ENCODE measurements around the gene MAN2C1. TPM values are rescaled to one million over a fixed set of nuclear protein-coding genes. Genes with fewer than 3 reads are reported as not detected.

Gene MAN2C1
- total and polyA plus RNA-seq, 9 of the 15 experiments (the other 6 are each of a cell fraction or from before 2014, with no cell fraction given) = 2.0 to 141 (median 39.9) TPM

- TF ChIP-seq ZNF449 (CRISPR knock-in tag; IDR thresholded peaks at IDR 0.05) (no peak), KLF13 (tag; IDR thresholded peaks at IDR 0.05; ENCODE audit: borderline replicate concordance, low read depth) (peak; percentile 50; the same call in 1 of the 2 replicates), SETDB1 (IDR thresholded peaks at IDR 0.05; ENCODE audit: low read length) (no peak), PHF20 (IDR thresholded peaks at IDR 0.05; ENCODE audit: partially characterized antibody) (peak; percentile 89), ZNF24 (IDR thresholded peaks at IDR 0.05) (peak; percentile 49; the same call in 1 of the 2 replicates), TCF3 (CRISPR knock-in tag; IDR thresholded peaks at IDR 0.05) (no peak), KDM5B (IDR thresholded peaks at IDR 0.05; ENCODE audit: insufficient replicate concordance, low read depth, low read length) (peak; percentile 93), NFE2L1 (tag; IDR thresholded peaks at IDR 0.05; ENCODE audit: borderline replicate concordance, low read depth) (no peak), ZNF282 (CRISPR knock-in tag; IDR thresholded peaks at IDR 0.05) (no peak), ZNF407 (IDR thresholded peaks at IDR 0.05; ENCODE audit: low read depth) (no peak), ZNF175 (CRISPR knock-in tag; IDR thresholded peaks at IDR 0.05; ENCODE audit: low read depth) (no peak), TFE3 (CRISPR knock-in tag; IDR thresholded peaks at IDR 0.05) (no peak), ZNF280B (CRISPR knock-in tag; IDR thresholded peaks at IDR 0.05) (no peak), FOXJ2 (tag; IDR thresholded peaks at IDR 0.05) (peak; percentile 59)
Measured at GRCh38 chr15:75367913-75368688, at the start of gene MAN2C1 (continued).
